Measurements from ENCODE around the gene ZSWIM5.
"Not testable (repeated sequence)": the region's sequence is repeated elsewhere in the genome, so short reads cannot be mapped to it uniquely, and the experiment has no call there.

The ZSWIM5 gene

DNA sequence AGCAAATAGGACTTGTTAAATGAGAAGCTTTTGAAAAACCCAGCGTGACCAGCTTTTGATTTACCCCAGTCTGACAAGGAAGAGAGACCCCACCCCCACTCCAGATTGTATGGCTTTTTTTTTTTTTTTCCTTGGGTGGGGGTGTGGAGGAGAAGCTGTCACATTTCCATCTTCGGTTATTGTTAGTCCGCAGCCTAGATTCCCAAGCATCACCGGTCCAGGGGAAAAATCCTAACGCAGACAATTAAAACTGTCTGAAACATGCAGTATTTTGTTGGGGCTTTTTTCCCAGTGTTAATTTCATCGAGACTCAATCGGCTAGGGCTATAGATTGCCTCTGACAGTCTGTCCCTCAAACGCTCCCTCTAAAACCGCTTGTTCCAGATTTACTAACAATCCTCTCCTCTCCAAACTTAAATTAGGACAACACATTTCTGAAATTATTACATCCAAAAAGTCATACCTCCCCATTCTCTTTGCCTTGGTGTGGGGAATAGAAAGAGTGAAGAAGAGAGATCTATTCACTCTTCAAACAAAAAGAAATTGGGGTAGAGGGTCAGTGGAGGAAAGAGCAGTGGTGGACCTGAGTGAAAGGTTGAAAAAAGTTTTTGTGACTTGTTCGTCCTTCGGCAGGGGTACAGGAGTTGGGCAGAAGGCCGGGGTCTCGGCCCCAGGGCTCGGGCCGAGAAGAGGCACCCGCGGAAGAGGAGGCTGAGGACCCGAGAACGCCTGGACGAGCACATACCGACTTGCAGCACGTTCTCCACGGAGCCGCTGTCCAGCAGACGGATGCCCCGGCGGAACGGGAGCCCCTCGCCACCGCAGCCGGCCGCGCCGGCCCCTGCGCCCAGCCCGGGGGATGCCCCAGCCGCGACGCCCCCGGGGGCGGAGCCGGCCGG is 1.1 kb downstream of the ZSWIM5 start:
- peak in 1 of 2 donors; percentile 14 for DNase-seq (ENCODE audit: low read depth in 2 of 2)

GRCh38 chr1:45200906-45201500 is 5.4 kb downstream of the ZSWIM5 start:
- DNase-seq (ENCODE audit: low read depth in 2 of 2): no peak

DNA sequence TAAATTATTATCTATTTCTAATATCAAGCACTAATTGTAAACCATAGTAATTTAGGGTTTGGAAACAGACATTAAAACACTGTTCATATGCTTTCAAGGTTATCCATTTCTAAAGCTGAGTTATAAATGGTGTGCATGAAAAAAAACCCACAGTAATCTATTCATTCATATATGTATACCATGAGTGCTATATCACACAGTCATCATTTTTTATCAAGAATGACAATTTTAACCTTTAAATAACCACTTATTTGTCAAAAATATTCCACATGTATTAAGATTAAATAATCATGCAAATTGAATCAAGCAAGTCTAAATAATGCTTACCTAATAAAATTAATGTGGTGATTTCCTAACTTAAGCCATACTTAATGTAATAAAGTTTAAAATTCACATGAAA is 6.0 kb downstream of the ZSWIM5 start:
- DNase-seq (ENCODE audit: low read depth in 2 of 2): no peak

DNA sequence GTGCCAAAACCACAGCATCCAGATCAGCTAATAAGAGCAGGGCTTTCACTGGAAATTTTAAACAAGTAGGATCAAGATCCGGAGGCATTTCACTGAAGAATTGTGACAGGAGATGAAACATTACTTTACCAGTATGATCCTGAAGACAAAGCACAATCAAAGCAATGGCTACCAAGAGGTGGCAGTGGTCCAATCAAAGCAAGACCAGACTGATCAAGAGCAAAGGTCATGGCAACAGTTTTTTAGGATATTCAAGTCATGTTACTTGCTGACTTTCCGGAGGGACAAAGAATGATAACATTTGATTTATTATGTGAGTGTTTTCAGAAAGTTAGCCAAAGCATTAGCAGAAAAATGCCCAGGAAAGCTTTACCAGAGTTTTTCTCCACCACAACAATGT is 8.2 kb downstream of the ZSWIM5 start:
- DNase-seq (ENCODE audit: low read depth in 2 of 2): no peak

- DNase-seq (ENCODE audit: low read depth in 2 of 2): no peak
Measured at GRCh38 chr1:45196863-45197262, 9.5 kb downstream of the ZSWIM5 start.

DNA sequence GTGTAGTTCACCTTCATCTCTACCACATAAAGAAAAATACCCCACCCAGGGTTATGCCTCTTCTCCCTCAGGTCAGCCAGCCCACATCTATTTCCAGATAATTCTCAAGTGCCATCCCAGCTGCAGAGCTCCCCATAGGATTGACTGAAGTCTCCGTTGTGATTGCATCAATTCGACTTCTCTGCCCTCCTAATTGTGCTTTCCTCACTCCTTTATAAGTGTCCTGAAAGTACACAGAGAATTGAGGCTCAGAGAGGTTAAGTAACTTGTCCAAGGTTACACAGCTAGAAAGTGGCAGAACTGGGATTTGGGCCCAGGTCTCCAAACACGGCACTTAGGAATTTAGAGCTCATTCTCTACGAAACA is 15.0 kb downstream of the ZSWIM5 start:
- DNase-seq (ENCODE audit: low read depth in 2 of 2): no peak

DNA sequence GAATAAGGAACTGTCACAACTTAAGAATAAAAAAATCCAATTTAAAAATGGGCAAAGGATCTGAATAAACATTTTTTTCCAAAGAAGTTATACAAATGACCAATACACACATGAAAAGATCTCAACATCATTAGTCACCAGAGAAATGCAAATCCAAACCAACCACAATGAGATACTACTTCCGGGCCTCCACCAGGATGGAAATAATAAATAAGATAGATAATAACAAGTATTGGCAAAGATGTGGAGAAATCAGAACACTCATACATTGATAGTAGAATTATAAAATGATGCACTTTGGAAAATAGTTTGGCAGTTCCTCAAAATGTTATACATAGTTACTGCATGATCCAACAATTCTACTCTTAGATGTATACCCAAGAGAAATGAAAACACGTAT is 18.7 kb downstream of the ZSWIM5 start:
- DNase-seq (ENCODE audit: low read depth in 2 of 2): no peak

- not testable (repeated sequence) for DNase-seq (ENCODE audit: low read depth in 2 of 2)
Measured at GRCh38 chr1:45179918-45180519, 26.4 kb downstream of the ZSWIM5 start.

- DNase-seq (ENCODE audit: low read depth in 2 of 2): no peak
Measured at GRCh38 chr1:45177452-45177851, 29.0 kb downstream of the ZSWIM5 start.

GRCh38 chr1:45172764-45173163 is 33.6 kb downstream of the ZSWIM5 start:
- DNase-seq (ENCODE audit: low read depth in 2 of 2): no peak

DNA sequence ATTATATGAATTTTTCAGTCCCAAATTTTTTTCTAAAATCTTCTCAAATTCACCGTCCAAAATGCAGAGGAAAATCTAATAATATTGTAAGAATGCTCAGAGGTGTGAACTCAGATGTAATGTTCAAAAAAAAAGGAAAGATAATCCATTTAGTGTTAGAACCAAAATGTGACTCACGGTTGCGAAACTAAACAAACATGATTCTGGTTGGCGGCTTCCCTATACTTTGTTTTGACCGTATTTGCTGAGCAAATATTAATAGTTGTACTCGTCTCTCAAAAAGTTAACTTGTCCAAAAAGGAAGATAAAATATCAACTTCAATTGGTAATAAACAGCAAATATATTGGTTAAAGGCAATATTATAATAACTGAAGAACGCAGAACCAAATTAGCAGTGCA is 34.4 kb downstream of the ZSWIM5 start:
- DNase-seq (ENCODE audit: low read depth in 2 of 2): no peak

GRCh38 chr1:45171575-45171974 is 34.8 kb downstream of the ZSWIM5 start:
- DNase-seq (ENCODE audit: low read depth in 2 of 2): no peak

DNA sequence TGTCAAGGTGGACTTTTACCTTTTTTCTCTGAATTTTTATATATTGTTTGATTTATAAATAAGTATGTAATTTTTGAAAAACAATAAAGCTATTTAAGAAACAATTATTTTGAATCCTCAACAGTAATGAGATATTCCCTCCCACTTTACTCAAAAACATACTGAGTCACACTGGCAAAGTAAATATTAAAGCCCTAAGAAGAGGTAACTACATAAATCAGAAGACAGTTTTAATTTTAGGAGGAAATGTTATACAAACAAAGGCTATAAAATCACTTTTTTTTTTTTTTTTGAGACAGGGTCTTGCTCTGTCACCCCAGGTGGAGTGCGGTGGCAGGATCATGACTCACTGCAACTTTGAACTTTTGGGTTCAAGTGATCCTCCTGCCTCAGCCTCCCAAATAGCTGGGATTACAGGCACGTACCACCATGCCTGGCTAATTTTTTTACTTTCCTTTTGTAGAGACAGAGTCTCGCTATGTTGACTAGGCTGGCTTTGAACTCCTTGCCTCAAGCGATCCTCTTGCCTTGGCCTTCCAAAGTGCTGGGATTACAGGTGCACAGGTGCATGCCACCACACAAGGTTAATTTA is 36.2 kb downstream of the ZSWIM5 start:
- DNase-seq (ENCODE audit: low read depth in 2 of 2): no peak

DNA sequence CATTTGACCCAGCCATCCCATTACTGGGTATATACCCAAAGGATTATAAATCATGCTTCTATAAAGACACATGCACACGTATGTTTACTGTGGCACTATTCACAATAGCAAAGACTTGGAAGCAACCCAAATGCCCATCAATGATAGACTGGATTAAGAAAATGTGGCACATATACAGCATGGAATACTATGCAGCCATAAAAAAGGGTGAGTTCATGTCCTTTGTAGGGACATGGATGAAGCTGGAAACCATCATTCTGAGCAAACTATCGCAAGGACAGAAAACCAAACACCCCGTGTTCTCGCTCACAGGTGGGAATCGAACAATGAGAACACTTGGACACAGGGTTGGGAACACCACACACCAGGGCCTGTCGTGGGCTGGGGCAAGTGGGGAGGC is 38.5 kb downstream of the ZSWIM5 start:
- DNase-seq (ENCODE audit: low read depth in 2 of 2): not testable (repeated sequence)

DNA sequence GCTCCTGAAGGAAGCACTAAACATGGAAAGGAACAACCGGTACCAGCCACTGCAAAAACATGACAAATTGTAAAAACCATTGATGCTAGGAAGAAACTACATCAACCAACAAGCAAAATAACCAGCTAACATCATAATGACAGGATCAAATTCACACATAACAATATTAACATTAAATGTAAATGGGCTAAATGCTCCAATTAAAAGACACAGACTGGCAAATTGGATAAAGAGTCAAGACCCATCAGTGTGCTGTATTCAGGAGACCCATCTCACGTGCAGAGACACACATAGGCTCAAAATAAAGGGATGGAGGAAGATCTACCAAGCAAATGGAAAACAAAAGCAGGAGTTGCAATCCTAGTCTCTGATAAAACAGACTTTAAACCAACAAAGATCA is 42.1 kb downstream of the ZSWIM5 start:
- DNase-seq (ENCODE audit: low read depth in 2 of 2): not testable (repeated sequence)

- not testable (repeated sequence) for DNase-seq (ENCODE audit: low read depth in 2 of 2)
Measured at GRCh38 chr1:45163111-45163510, 43.3 kb downstream of the ZSWIM5 start.

DNA sequence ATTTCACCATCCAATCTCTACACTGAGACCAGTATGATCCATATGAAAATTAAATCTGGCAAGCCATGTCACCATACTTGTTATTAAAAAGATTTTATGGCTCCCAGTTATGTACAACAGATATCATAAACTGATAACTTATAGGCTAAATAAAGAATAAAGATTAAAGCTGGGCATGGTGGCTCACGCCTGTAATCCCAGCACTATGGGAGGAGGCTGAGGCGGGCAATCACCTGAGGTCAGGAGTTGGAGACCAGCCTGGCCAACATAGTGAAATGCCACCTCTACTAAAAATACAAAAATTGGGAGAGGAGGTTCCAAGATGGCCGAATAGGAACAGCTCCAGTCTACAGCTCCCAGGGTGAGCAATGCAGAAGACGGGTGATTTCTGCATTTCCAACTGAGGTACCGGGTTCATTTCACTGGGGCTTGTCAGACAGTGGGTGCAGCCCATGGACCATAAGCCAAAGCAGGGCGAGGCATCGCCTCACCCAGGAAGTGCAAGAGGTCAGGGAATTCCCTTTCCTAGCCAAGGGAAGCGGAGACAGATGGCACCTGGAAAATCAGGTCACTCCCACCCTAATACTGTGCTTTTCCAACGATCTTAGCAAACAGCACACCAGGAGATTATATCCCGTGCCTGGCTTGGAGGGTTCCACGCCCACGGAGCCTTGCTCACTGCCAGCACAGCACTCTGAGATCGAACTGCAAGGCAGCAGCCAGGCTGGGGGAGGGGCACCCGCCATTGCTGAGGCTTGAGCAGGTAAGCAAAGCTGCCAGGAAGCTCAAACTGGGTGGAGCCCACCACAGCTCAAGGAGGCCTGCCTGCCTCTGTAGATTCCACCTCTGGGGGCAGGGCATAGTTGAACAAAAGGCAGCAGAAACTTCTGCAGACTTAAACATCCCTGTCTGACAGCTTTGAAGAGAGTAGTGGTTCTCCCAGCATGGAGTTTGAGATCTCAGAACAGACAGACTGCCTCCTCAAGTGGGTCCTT is 44.1 kb downstream of the ZSWIM5 start:
- not testable (repeated sequence) for DNase-seq (ENCODE audit: low read depth in 2 of 2)

DNA sequence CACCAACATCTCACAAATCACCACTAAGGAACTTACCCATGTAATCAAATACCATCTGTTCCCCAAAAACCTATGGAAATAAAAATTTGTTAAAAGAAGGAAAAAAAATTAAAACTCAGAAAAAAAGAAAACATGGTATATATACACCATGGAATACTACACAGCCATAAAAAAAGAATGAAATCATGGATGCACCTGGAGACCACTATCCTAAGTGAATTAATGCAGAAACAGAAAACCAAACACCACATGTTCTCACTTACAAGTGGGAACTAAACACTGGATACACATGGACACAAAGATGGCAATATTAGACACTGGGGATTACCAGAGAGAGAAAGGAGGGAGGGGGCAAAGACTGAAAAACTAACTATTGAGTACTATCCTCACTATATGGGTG is 50.4 kb downstream of the ZSWIM5 start:
- no peak for DNase-seq (ENCODE audit: low read depth in 2 of 2)

DNA sequence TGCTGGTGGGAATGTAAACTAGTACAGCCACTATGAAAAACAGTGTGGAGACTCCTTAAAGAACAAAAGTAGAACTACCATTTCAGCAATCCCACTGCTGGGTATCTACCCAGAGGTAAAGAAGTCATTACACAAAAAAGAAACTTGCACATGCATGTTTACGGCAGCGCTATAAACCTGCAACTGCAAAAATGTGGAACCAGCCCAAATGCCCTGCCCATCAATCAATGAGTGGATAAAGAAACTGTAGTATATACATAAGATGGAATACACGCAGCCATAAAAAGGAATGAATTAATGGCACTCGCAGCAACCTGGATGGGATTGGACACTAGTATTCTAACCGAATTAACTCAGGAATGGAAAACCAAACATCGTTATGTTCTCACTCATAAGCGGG is 51.0 kb downstream of the ZSWIM5 start:
- DNase-seq (ENCODE audit: low read depth in 2 of 2): no peak

GRCh38 chr1:45152126-45152525 is 54.3 kb downstream of the ZSWIM5 start:
- DNase-seq (ENCODE audit: low read depth in 2 of 2): no peak

- no peak for DNase-seq (ENCODE audit: low read depth in 2 of 2)
Measured at GRCh38 chr1:45148209-45148825, 58.1 kb downstream of the ZSWIM5 start.

All from stimulated activated CD8-positive, alpha-beta memory T cell treated with anti-CD3 and anti-CD28 coated beads, Interleukin-7, amount 100 ng/mL, for 4 hours (primary cell).